T-helper 2 cell treated with Interferon-gamma antibody and Interleukin-4, amounts not matched to agents 100 ng/mL and 5 ng/mL, for 36 hours (primary cell): Measurements from ENCODE around the gene TRAF4. TPM values are rescaled to one million over a fixed set of nuclear protein-coding genes. Genes with fewer than 3 reads are reported as not detected.
"Not testable (repeated sequence)": the region's sequence is repeated elsewhere in the genome, so short reads cannot be mapped to it uniquely, and the experiment has no call there.

ENCODE experiments used
- intact Hi-C: fragments of 100-400 bp; cut with micrococcal nuclease; formaldehyde crosslinking; loops from one replicate; pipeline ENCODE4 v1.15.1; 2023
- total RNA-seq: library from RNA; stranded (reverse); gene quantifications from 2 replicates; pipeline ENCODE4 v1.2.3, GENCODE V29; 2022

TRAF4 gene
- total RNA-seq, 1 donor from 2014 or later: 49.1 TPM

DNA sequence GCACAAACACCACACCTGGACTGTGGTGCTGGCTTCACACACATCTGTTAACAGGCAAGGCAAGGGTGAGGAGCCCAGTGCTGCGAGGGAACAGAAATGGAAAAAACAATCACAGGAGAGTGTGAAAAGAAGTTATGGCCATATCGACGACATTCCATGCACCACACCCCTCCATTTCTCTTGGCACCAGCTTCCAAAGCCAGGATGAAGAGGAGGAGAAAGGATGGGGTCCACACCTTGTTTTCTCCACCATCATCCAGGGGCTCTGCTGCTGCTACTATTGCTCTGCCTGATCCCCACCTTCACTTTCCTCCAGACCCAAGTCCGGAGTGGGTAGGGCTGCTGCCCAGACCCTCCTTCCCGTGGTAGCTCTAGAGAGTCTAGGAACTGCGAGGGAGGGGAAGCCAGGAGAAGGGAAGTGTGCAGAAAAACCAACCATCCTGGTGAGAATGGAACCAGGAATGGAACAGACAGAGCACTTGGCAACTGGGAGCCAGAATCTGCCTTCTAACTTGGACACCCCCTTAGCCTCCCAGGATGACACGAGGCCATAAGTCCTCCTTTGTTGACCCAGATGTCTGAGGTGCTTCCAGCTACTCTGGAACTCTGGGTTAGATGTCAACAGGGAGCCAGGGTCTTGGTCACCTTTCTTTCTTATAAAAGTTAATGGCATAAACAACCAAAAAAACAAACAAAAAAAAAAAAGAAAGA is 31.0 kb upstream of the TRAF4 start:
- intact Hi-C loops: loop anchor here (5.0 to 10.0 kb wide), 3 partner anchors 161 to 432 kb away; partner anchors contain the start of genes IFT20, TNFAIP1 and UNC119

DNA sequence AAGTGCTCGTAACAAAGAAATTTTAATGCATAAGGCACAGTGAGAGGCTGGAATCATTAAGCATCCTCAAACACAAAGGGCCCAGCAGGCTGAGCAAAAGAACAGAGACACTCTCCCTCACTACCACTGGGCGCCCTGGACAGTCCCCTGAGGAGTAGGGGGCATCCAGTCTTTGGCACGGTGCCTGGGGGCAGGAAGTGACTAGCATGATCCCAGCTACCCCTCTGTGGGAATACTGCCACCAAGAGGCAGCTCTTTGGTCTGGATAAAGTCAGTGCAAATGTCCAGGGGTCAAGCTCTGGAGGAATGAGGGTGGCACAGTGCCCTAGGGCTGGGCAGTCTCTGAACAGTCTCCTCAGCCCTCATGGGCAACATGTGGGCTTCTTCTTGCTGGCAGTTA is 29.5 kb upstream of the TRAF4 start:
- intact Hi-C loops: loop anchor here (5.0 to 10.0 kb wide), 3 partner anchors 162 to 431 kb away; partner anchors contain the start of genes IFT20, TNFAIP1 and UNC119

GRCh38 chr17:28715217-28715616 is 28.6 kb upstream of the TRAF4 start:
- intact Hi-C loops: loop anchor here (10.0 kb wide), 2 partner anchors 380 to 430 kb away; partner anchors contain the start of genes IFT20 and TNFAIP1

DNA sequence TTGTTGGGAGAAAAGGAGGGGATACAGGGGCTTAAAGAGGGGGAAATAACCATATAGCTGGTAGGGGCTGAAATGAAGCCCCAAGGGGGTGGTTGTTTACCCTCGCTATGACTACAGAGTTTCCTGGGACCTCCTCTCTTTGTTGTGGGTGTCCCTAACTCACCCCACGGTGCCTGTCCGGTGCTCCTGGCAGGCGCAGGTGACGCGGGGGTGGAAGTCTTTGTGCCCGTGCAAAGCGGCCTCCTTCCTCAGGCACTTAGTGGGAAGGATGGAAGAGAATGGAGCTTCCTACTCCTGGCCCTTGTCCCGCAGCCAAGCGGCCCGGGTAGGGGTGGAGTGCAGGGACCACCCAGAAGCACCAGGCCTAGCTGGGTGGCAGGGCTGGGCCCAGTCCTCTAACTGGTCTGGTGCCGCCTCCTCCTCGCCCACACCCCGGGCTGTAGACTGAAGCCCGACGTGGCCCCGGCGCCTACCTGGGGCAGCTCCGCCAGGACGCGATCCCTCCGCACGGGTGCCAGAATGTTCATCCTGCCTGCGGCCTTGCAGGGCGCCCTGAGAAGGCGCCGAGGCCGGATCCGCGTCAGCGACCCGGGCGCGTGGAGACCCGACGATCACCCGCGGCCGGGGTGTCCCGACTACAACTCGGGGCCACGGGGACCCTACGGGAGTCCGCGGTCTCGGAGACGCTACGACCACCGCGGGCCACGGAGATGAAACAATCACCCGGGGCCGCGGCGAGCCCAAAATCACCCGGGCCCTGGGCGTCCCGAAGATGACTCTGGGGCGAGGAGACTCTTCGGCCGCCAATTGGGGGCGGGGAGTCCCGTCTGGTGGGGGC is 26.9 kb upstream of the TRAF4 start:
- intact Hi-C loops: loop anchor here (10.0 kb wide), 2 partner anchors 382 to 428 kb away; partner anchors contain the start of genes IFT20 and TNFAIP1

DNA sequence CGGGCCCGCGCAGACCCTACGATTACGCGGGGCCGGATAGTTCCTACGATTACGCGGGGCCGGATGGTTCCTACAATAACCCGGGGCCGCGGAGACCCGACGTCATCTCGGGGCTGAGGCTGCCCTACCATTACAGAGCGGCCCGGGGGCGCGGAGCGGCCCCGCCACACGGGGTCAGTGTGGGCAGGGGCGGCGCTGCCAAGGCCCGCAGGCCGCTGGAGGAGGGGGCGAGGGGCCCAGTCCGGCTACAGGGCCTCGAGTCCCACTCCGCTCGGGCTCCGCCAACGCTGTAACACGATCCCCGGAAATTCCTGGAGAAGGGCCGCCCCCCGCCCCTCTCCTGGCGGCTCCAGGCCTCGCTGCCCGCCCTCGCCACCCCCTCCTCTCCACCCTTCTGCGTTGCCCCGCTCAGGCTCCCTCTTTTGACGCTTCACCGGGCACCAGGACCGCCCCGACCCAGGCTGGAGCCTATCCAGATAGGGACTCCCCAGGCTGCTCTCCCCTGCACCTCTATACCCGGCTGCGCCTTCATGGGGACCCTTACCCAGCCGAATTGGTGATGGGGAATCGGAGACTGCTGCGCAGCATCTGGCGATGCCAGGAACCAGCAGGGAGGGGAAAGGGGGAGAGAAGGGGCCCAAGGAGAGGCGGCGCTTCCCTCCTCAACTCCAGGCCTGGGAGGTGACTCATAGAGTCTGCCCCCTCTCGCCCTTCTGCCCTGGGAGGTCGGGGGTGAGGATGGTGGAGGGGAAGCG is 26.1 kb upstream of the TRAF4 start, which contains the start of gene RAB34:
RAB34 (minus strand) TSS at position 291 of the 755 bp plus-strand sequence. CDS start 602 bp downstream, outside the sequence.
- intact Hi-C loops: loop anchor here (2.0 to 10.0 kb wide), 3 partner anchors 73 to 427 kb away; partner anchors contain the start of genes BLTP2, IFT20 and TNFAIP1

DNA sequence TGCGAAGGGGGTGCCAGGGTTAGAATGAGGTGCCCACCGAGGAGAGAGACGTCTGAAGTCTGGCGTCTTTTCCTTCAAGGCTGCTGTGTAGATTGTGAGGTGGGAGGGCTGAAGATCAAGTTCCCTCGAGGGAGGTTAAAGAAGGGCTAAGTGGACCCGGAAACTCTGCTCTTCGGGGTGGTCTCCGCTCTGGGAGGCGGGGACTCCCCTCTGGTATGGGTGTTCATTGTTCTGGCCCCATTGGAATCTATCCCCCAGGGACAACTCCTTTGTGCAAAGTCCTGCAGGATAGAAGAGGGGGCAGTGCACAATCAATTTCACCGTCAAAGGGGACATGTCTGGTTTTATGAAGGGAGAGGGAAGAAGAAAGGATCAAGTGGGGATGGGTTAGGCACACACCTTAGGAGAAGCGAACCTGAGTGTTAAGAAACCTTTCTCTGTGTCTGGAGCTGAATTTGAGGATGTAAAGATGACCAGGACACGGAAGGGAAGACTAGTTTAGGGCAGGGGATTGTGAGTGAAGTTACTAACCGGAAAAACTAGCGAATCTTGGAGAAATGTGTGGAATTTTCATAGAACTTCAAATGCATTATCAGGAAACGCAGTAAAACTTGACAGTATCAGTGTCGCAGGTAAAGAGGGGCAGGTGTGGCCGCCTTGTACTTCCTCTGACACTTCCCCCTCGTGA is 25.3 kb upstream of the TRAF4 start:
- intact Hi-C loops: loop anchor here (1.0 to 10.0 kb wide), 6 partner anchors 7 to 426 kb away; partner anchors contain the start of genes BLTP2, IFT20, NEK8 and PROCA1

DNA sequence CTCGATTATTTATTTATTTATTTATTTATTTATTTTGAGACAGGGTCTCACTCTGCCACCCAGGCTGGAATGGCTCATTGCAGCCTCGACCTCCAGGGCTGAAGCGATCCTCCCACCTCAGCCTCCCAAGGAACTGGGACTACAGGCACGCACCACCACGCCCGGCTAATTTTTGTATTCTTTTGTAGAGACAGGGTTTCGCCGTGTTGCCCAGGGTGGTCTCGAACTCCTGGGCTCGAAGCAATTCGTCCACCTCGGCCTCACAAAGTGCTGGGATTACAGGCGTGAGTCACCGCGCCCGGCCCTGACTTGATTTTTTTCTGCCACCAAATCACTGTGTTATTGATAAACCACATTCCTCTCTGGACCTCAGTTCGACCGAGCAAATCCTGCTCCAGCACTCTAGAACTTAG is 24.8 kb upstream of the TRAF4 start:
- intact Hi-C loops: loop anchor here (1.0 to 10.0 kb wide), 6 partner anchors 8 to 426 kb away; partner anchors contain the start of genes BLTP2, IFT20, NEK8 and PROCA1

GRCh38 chr17:28720247-28720996 is 23.4 kb upstream of the TRAF4 start:
- intact Hi-C loops: no loop called here

DNA sequence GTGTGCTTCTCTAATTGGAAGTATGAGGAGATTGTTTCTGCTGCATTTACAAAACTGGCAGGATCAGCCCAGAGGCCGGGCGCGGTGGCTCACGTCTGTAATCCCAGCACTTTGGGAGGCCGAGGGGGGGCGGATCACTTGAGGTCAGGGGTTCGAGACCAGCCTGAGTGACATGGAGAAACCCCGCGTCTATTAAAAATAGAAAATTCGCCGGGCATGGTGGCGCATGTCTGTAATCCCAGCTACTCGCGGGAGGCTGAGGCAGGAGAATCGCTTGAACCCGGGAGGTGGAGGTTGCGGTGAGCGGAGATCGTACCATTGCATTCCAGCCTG is 22.8 kb upstream of the TRAF4 start:
- intact Hi-C loops: not testable (repeated sequence)

GRCh38 chr17:28722417-28723158 is 21.2 kb upstream of the TRAF4 start:
- intact Hi-C loops: no loop called here

GRCh38 chr17:28723159-28723835 is 20.5 kb upstream of the TRAF4 start:
- intact Hi-C loops: no loop called here

- intact Hi-C loops: not testable (repeated sequence)
Observed at GRCh38 chr17:28723836-28724499, 19.8 kb upstream of the TRAF4 start.

DNA sequence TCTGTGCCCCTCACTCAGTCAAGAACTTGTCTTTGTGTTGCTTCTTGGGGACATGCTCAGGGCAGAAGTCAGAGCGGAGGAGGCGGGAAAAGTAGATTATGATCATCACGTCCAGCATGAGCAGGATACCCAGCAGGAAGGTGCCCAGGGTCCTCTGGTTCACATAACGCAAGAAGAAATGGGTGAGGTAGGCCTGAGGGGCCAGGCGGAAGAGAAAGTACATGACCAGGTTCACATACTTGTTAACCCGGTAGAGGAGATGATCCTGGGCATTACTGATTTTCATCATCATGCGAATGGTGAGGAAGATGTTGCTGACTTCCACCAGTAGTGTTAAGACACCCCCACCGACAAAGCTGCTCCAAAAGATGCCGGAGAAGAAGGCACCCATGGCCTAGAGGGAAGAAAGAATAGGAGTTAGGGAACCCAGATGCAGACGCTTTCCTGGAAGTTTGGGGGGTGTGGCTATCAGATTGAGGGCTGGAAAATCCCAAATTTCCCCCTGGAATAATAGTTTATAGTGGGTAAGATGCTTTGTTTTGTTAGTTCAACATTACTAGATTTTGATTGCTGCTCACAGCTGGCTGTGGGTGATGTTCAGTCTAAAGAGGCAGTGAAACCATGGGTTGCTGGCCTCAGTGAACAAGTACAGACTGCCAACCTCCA is 19.2 kb upstream of the TRAF4 start:
- intact Hi-C loops: loop anchor here (5.0 kb wide), 4 partner anchors 38 to 843 kb away; partner anchors contain the start of genes ABHD15, FAM222B, NUFIP2 and TP53I13

DNA sequence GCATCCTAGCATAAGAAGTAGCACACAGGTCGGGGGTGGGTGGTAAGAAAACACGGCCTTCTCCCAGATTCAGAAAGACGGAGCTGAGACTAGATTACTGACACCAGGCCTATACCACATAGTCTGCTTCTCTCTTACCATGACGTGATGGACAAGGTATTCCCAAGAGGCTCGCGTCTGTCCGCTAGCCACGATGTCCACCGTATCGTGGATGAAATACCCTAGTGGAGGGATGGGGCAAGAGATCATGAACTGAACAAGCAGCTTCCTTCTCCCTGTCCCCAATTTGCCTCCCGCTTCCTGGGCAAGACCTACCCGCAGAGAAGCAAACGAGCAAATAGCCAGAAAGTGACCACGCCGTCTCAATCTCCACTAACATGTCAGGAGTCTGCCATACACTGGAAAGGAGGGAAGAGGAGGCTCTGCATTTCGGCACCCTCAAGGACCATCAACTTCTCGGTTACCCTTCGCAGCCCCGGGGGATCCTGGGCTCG is 18.6 kb upstream of the TRAF4 start:
- intact Hi-C loops: loop anchor here (5.0 kb wide), 4 partner anchors 37 to 842 kb away; partner anchors contain the start of genes ABHD15, FAM222B, NUFIP2 and TP53I13

- intact Hi-C loops: loop anchor here (2.0 to 5.0 kb wide), 7 partner anchors 37 to 842 kb away; partner anchors contain the start of genes ABHD15, BLTP2, FAM222B and NUFIP2
Observed at GRCh38 chr17:28725660-28726225, 18.1 kb upstream of the TRAF4 start.

DNA sequence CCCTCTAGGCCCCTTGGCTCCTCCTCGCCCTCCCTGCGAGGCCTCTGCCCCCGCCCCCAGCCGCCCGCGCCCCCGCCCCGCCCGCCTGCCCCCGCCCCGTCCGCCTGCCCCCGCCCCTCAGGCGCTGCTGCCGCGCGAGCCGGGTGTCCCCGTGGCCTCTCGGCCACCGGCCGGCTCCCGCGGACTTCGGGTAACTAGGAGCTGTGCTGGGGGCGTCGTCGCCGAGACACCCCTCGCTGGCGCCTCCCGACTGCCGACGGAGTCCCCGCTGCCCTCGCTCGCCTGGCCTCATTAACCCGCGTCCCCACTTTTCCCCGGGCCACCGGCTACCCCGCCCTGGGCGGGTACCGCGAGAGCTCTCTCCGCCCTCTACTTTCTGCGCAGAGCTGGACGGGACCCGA is 17.6 kb upstream of the TRAF4 start, which contains the start of gene TLCD1:
TLCD1 (minus strand) TSS at position 8 of the 401 bp plus-strand sequence. CDS start 136 bp downstream, outside the sequence.
- intact Hi-C loops: loop anchor here (2.0 to 5.0 kb wide), 7 partner anchors 36 to 841 kb away; partner anchors contain the start of genes ABHD15, BLTP2, FAM222B and NUFIP2
